Esophagus squamous epithelium (tissue), 5 donors: ENCODE results near the gene FAM72C. TPM values are rescaled to one million over a fixed set of nuclear protein-coding genes. Genes with fewer than 3 reads are reported as not detected.
A peak's percentile ranks its signal among the peaks of the same experiment; 100 is the strongest.
"Not testable (repeated sequence)": the region's sequence is repeated elsewhere in the genome, so short reads cannot be mapped to it uniquely, and the experiment has no call there.

Experiments
- DNase-seq: peaks from one replicate; lab custom pipeline; 2025; lab: John Stamatoyannopoulos, UW
- H3K27ac ChIP-seq, 4 donors: fragments of 200-600 bp; sonication (generic); one replicate each; pipeline ENCODE4 v1.5.1; 2016 to 2019; ENCODE audit warnings: mild to moderate bottlenecking in 1 of 4
- H3K27me3 ChIP-seq, 4 donors: fragments of 200-600 bp; sonication (generic); 1 replicate in 3 of 4; 2 replicates in 1 of 4; pipeline versions ENCODE4 v1.5.1 to v1.6.0; 2017 to 2021; ENCODE audit warnings: antibody characterized with exemption in 1 of 4
- H3K36me3 ChIP-seq, 3 donors: fragments of 200-600 bp; sonication (generic); one replicate each; pipeline ENCODE4 v1.5.1; 2016 to 2019
- H3K4me1 ChIP-seq, 3 donors: fragments of 200-600 bp; sonication (generic); one replicate each; pipeline ENCODE4 v1.5.1; 2017 to 2019
- H3K4me3 ChIP-seq, 4 donors: fragments of 200-600 bp; sonication (generic); 1 replicate in 3 of 4; 2 replicates in 1 of 4; pipeline ENCODE4 v1.5.1; 2016 to 2019; ENCODE audit warnings: mild to moderate bottlenecking in 2 of 4, moderate library complexity in 1 of 4
- H3K9me3 ChIP-seq, 3 donors: fragments of 200-600 bp; sonication (generic); one replicate each; pipeline ENCODE4 v1.5.1; 2016 to 2019
- CTCF ChIP-seq, 6 experiments: fragments of 450-650 bp in 4 of 6; fragments of 200-600 bp in 2 of 6; sonication (generic) in 2 of 6; IDR thresholded peaks; one replicate each; pipeline ENCODE4 v1.5.1; 2016 to 2019; ENCODE audit warnings: antibody characterized with exemption in 6 of 6, mild to moderate bottlenecking in 4 of 6, moderate library complexity in 4 of 6
- WGBS, 2 donors: methylation state at CpG; one replicate each; pipeline ENCODE4 v1.1.5; 2018; 5-methylcytosine and 5-hydroxymethylcytosine counted together
- intact Hi-C: fragments of 100-400 bp; cut with DNase I; formaldehyde crosslinking; loops from one replicate; pipeline ENCODE4 v1.15.0; 2022
- small RNA-seq, 4 donors: library from RNA; depleted of rRNA; stranded (forward); fragments of <200 nt; gene quantifications; one replicate each; pipeline ENCODE3, GENCODE V24; 2016
- total RNA-seq, 4 donors: library from RNA; depleted of rRNA; stranded (reverse); fragments of >200 nt; gene quantifications; one replicate each; pipeline ENCODE4 v1.1.0, GENCODE V29; 2016
- donor health status: DM: yes; HTN: yes; CAD: no.

Gene FAM72C
- total RNA-seq, 4 donors from 2014 or later: 0.64 to 2.1 (median 1.2) TPM; not detected in 1

- DNase-seq, H3K27me3 ChIP-seq, intact Hi-C loops, H3K4me1 ChIP-seq, H3K4me3 ChIP-seq, H3K9me3 ChIP-seq, H3K36me3 ChIP-seq, H3K27ac ChIP-seq: not testable (repeated sequence)
- WGBS, 2 donors: 0% methylated on average over 2 of the region's 8 CpGs
- TF ChIP-seq CTCF (IDR thresholded peaks at IDR 0.05): peak in 3 of 6 experiments; percentile 26 to 42 (median 34)
These were observed 35.2 kb downstream of the FAM72C start for GRCh38 chr1:143936457-143937115.

- H3K36me3 ChIP-seq, intact Hi-C loops, H3K27me3 ChIP-seq, H3K4me1 ChIP-seq, DNase-seq, H3K9me3 ChIP-seq, H3K4me3 ChIP-seq, H3K27ac ChIP-seq: not testable (repeated sequence)
- WGBS, 2 donors: no CpG with 5 or more reads among the region's 2 CpGs
These were observed 52.7 kb downstream of the FAM72C start for GRCh38 chr1:143919127-143919526.

- H3K4me1 ChIP-seq, H3K4me3 ChIP-seq, DNase-seq, intact Hi-C loops, H3K9me3 ChIP-seq, H3K27me3 ChIP-seq, H3K27ac ChIP-seq, H3K36me3 ChIP-seq: not testable (repeated sequence)
- no CpG with 5 or more reads among the region's 3 CpGs for WGBS, 2 donors
These were observed 53.2 kb downstream of the FAM72C start for GRCh38 chr1:143918552-143918951.

- H3K36me3 ChIP-seq, intact Hi-C loops, H3K4me3 ChIP-seq, H3K4me1 ChIP-seq, H3K27me3 ChIP-seq, H3K9me3 ChIP-seq, H3K27ac ChIP-seq, DNase-seq: not testable (repeated sequence)
- 91 to 96% methylated on average over 4 to 7 of the region's 7 CpGs for WGBS, 2 donors
These were observed 58.1 kb downstream of the FAM72C start for GRCh38 chr1:143913705-143914104.

Small RNA genes within 50 kb of the gene (small RNA-seq; reads per million reads assigned to genes)
- 0 reads per million in 4 donors for gene HIST2H3PS2
